Measurements from ENCODE around the gene SHD. TPM values are rescaled to one million over a fixed set of nuclear protein-coding genes. Genes with fewer than 3 reads are reported as not detected.
A peak's percentile ranks its signal among the peaks of the same experiment; 100 is the strongest.
"Not testable (repeated sequence)": the region's sequence is repeated elsewhere in the genome, so short reads cannot be mapped to it uniquely, and the experiment has no call there.

Gene SHD
- total RNA-seq, 2 donors from 2014 or later, result 2.8 to 6.6 TPM

DNA sequence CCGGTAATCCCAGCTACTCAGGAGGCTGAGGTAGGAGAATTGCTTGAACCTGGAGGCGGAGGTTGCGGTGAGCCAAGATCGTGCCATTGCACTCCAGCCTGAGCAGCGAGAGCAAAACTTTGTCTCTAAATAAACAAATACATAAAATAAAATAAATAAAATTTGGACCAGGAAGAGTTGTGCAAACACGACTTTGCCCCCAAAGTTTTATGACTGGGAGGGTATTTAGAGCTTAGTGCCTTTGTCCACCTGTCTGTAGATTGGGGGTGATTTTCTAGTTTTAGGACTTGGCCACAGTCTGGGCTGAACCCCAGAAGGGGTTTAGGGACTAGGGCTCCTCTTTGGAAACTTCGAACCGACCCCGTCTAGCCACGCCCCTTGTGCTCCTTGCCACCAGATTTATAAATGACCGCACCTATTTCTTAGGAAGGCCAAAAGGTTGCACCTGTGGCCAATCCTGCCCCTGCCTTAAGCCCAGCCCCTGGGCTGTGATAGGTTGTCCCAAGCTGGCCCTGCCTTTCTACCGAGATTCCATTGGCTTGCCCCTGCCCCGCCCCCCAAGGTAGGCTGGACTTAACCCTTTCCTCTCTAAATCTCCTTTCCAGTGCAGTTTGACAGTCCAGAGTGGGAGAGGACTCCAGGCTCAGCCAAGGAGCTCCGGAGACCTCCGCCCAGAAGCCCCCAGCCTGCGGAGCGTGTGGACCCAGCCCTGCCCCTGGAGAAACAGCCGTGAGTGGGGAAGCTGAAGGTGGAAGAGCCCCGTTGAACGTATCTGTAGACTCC, 5.3 kb downstream of the SHD start:
- peaks cover 59% of the 10 kb centered on the region for H3K27me3 Mint-ChIP-seq (ENCODE audit: insufficient read depth)
- no peak overlapping the region for H3K4me3 ChIP-seq (ENCODE audit: low read length)

DNA sequence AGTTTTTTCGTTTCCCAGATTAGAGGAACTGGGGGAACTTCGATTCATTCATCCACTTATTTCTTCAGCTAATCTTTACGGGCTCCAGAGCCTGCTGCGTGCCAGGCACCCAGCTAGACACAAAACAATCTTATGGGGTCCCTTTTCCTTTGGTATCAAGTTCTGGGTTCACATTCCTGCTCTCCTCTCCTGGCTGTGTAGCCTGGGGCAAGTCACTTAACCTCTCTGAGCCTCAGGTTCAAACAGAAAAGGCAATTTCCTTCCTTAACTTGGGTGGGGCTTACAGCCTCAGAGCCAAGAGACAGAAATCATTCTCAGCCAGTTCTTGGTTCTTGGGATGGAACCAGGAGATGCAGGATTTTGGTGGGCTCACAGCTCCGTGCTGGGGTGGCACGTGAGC, 5.9 kb downstream of the SHD start:
- no peak for DNase-seq
- Mint-ChIP-seq H3K36me3 (ENCODE audit: low read depth) (no peaks in the 10 kb centered on the region), H3K4me3 (no peak overlapping the region), H3K9me3 (no peaks in the 10 kb centered on the region), H3K27me3 (ENCODE audit: insufficient read depth) (peaks cover 55% of the 10 kb centered on the region), H3K4me1 (no peaks in the 10 kb centered on the region), H3K27ac (no peak overlapping the region)
- H3K27ac ChIP-seq (ENCODE audit: low read depth, low read length), result no peak overlapping the region
- H3K4me3 ChIP-seq (ENCODE audit: low read length), result no peak overlapping the region
- no peaks in the 10 kb centered on the region for H3K9me3 ChIP-seq (ENCODE audit: control insufficient read depth, low read length)
- H3K36me3 ChIP-seq (ENCODE audit: control insufficient read depth, insufficient read depth, low read length), result no peaks in the 10 kb centered on the region
- H3K9ac ChIP-seq (ENCODE audit: extremely low read depth, low read length, poor library complexity, severe bottlenecking), result no peak overlapping the region
- TF ChIP-seq, protein P1, sequence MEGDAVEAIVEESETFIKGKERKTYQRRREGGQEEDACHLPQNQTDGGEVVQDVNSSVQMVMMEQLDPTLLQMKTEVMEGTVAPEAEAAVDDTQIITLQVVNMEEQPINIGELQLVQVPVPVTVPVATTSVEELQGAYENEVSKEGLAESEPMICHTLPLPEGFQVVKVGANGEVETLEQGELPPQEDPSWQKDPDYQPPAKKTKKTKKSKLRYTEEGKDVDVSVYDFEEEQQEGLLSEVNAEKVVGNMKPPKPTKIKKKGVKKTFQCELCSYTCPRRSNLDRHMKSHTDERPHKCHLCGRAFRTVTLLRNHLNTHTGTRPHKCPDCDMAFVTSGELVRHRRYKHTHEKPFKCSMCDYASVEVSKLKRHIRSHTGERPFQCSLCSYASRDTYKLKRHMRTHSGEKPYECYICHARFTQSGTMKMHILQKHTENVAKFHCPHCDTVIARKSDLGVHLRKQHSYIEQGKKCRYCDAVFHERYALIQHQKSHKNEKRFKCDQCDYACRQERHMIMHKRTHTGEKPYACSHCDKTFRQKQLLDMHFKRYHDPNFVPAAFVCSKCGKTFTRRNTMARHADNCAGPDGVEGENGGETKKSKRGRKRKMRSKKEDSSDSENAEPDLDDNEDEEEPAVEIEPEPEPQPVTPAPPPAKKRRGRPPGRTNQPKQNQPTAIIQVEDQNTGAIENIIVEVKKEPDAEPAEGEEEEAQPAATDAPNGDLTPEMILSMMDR (conservative IDR thresholded peaks at IDR 0.05), result no peak
- H3K27me3 ChIP-seq (ENCODE audit: control insufficient read depth, insufficient read depth, low read length, poor library complexity, severe bottlenecking), result peaks cover 30% of the 10 kb centered on the region
- 83 to 88% methylated on average over 6 of the region's 6 CpGs for WGBS, 2 experiments (ENCODE audit: insufficient coverage in 1 of 2, insufficient read length in 1 of 2)
- no peaks in the 10 kb centered on the region for H3K4me1 ChIP-seq (ENCODE audit: control insufficient read depth, insufficient read depth, low read length)

More for the DNA sequence above, 5.3 kb downstream of the SHD start:
- Histone ChIP-seq H3K36me3 (ENCODE audit: control insufficient read depth, insufficient read depth, low read length) (no peaks in the 10 kb centered on the region), H3K4me1 (ENCODE audit: control insufficient read depth, insufficient read depth, low read length) (no peaks in the 10 kb centered on the region), H3K27me3 (ENCODE audit: control insufficient read depth, insufficient read depth, low read length, poor library complexity, severe bottlenecking) (peaks cover 36% of the 10 kb centered on the region), H3K27ac (ENCODE audit: low read depth, low read length) (no peak overlapping the region), H3K9ac (ENCODE audit: extremely low read depth, low read length, poor library complexity, severe bottlenecking) (no peak overlapping the region), H3K9me3 (ENCODE audit: control insufficient read depth, low read length) (no peaks in the 10 kb centered on the region)
- H3K27ac Mint-ChIP-seq, result no peak overlapping the region
- H3K9me3 Mint-ChIP-seq, result no peaks in the 10 kb centered on the region
- DNase-seq, result peak; percentile 93
- H3K4me1 Mint-ChIP-seq, result no peaks in the 10 kb centered on the region
- TF ChIP-seq, protein P1 (conservative IDR thresholded peaks at IDR 0.05), result no peak
- H3K4me3 Mint-ChIP-seq, result no peak overlapping the region
- 56 to 59% methylated on average over 11 to 17 of the region's 20 CpGs for WGBS, 2 experiments (ENCODE audit: insufficient coverage in 1 of 2, insufficient read length in 1 of 2)
- H3K36me3 Mint-ChIP-seq (ENCODE audit: low read depth), result no peaks in the 10 kb centered on the region

DNA sequence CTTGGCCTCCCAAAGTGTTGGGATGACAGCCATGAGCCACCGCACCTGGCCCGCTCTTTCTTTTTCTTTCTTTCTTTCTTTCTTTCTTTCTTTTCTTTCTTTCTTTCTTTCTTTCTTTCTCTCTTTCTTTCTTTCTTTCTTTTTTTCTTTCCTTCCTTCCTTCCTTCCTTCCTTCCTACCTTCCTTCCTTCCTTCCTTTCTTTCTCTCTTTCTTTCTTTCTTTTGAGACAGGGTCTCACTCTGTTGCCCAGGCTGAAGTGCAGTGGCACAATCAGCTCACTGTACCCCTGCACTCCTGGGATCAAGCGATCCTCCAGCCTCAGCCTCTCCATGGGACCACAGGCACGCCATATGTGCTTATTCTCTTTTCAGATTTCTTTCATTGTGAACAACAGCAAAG, 7.1 kb downstream of the SHD start:
- not testable (repeated sequence) for DNase-seq
- 87 to 88% methylated on average over 4 of the region's 4 CpGs for WGBS, 2 experiments (ENCODE audit: insufficient coverage in 1 of 2, insufficient read length in 1 of 2)

More for the DNA sequence above, 7.1 kb downstream of the SHD start:
- not testable (repeated sequence) for H3K9me3 ChIP-seq (ENCODE audit: control insufficient read depth, low read length); H3K9ac ChIP-seq (ENCODE audit: extremely low read depth, low read length, poor library complexity, severe bottlenecking); H3K4me3 ChIP-seq (ENCODE audit: low read length); H3K4me1 ChIP-seq (ENCODE audit: control insufficient read depth, insufficient read depth, low read length); H3K36me3 Mint-ChIP-seq (ENCODE audit: low read depth); H3K9me3 Mint-ChIP-seq; H3K4me1 Mint-ChIP-seq; H3K27ac ChIP-seq (ENCODE audit: low read depth, low read length); H3K36me3 ChIP-seq (ENCODE audit: control insufficient read depth, insufficient read depth, low read length); H3K4me3 Mint-ChIP-seq; H3K27ac Mint-ChIP-seq
- H3K27me3 Mint-ChIP-seq (ENCODE audit: insufficient read depth), result peaks cover 43% of the 10 kb centered on the region
- H3K27me3 ChIP-seq (ENCODE audit: control insufficient read depth, insufficient read depth, low read length, poor library complexity, severe bottlenecking), result peaks cover 19% of the 10 kb centered on the region

All from endodermal cell (in vitro differentiated cells).